Astrocyte (in vitro differentiated cells and primary cell): ENCODE results near the gene CEP250. TPM values are rescaled to one million over a fixed set of nuclear protein-coding genes. Genes with fewer than 3 reads are reported as not detected.
A peak's percentile ranks its signal among the peaks of the same experiment; 100 is the strongest.

ENCODE experiments used
- DNase-seq: peaks from one replicate; pipeline ENCODE4 v3.0.0-alpha.2; 2010; ENCODE audit warnings: low read depth
- FAIRE-seq: peaks from 2 replicates; lab custom pipeline; 2011; peaks lifted over from hg19 to GRCh38; lab: Jason Lieb, UNC
- H2AFZ ChIP-seq: 2 replicates; pipeline ENCODE4 v1.6.0; 2012; ENCODE audit warnings: low read depth, low read length, inconsistent platforms
- H3K27ac ChIP-seq: 2 replicates; pipeline ENCODE4 v1.5.1; 2011; ENCODE audit warnings: low read depth, low read length, inconsistent platforms
- H3K27me3 ChIP-seq: 2 replicates; pipeline ENCODE4 v1.6.0; 2011; ENCODE audit warnings: low read length, inconsistent platforms; ENCODE audit not compliant: insufficient read depth
- H3K36me3 ChIP-seq: 2 replicates; pipeline ENCODE4 v1.5.1; 2011; ENCODE audit warnings: low read length, inconsistent platforms; ENCODE audit not compliant: insufficient read depth
- H3K4me1 ChIP-seq: 2 replicates; pipeline ENCODE4 v1.5.1; 2011; ENCODE audit warnings: low read length, inconsistent platforms; ENCODE audit not compliant: insufficient read depth
- H3K4me2 ChIP-seq: 2 replicates; pipeline ENCODE4 v1.6.0; 2012; ENCODE audit warnings: low read length, inconsistent platforms
- H3K4me3 ChIP-seq: 2 replicates; pipeline ENCODE4 v1.5.1; 2011; ENCODE audit warnings: low read depth, mild to moderate bottlenecking, low read length, inconsistent platforms; ENCODE audit not compliant: insufficient read depth
- H3K79me2 ChIP-seq: 2 replicates; pipeline ENCODE4 v1.6.0; 2012; ENCODE audit warnings: mild to moderate bottlenecking, low read length, inconsistent platforms; ENCODE audit not compliant: insufficient read depth
- H3K9ac ChIP-seq: 2 replicates; pipeline ENCODE4 v1.6.0; 2012; ENCODE audit warnings: mild to moderate bottlenecking, low read length, inconsistent platforms
- H3K9me3 ChIP-seq: 2 replicates; pipeline ENCODE4 v1.5.1; 2012; ENCODE audit warnings: low read depth, mild to moderate bottlenecking, low read length, inconsistent platforms; ENCODE audit not compliant: insufficient read depth
- H4K20me1 ChIP-seq: 2 replicates; pipeline ENCODE4 v1.6.0; 2012; ENCODE audit warnings: low read length, inconsistent platforms; ENCODE audit not compliant: insufficient read depth
- H3K27ac Mint-ChIP-seq: one replicate; pipeline ENCODE4 v1.8.0; 2021; ENCODE audit warnings: mild to moderate bottlenecking, mixed read lengths; ENCODE audit not compliant: unreplicated experiment
- H3K27me3 Mint-ChIP-seq: one replicate; pipeline ENCODE4 v1.8.0; 2021; ENCODE audit warnings: low read depth, mixed read lengths; ENCODE audit not compliant: unreplicated experiment
- H3K36me3 Mint-ChIP-seq: one replicate; pipeline ENCODE4 v1.8.0; 2021; ENCODE audit warnings: low read depth, mixed read lengths; ENCODE audit not compliant: unreplicated experiment
- H3K4me1 Mint-ChIP-seq: one replicate; pipeline ENCODE4 v1.8.0; 2021; ENCODE audit warnings: low read depth, mixed read lengths; ENCODE audit not compliant: unreplicated experiment
- H3K4me3 Mint-ChIP-seq: one replicate; pipeline ENCODE4 v1.8.0; 2021; ENCODE audit warnings: mild to moderate bottlenecking, moderate library complexity, mixed read lengths; ENCODE audit not compliant: unreplicated experiment
- H3K9me3 Mint-ChIP-seq: one replicate; pipeline ENCODE4 v1.8.0; 2021; ENCODE audit warnings: mild to moderate bottlenecking, mixed read lengths; ENCODE audit not compliant: unreplicated experiment
- EZH2 ChIP-seq: IDR thresholded peaks from 2 replicates; pipeline ENCODE4 v1.6.1; 2012; ENCODE audit warnings: mild to moderate bottlenecking, low read length, inconsistent platforms; ENCODE audit not compliant: insufficient read depth
- total RNA-seq: library from RNA; stranded (reverse); gene quantifications from 2 replicates; pipeline ENCODE4 v1.2.1, GENCODE V29; 2021
- TF ChIP-seq, protein P1 (sequence below): IDR thresholded peaks from 2 replicates; pipeline ENCODE4 v1.5.1; 2011; ENCODE audit warnings: low read depth, mild to moderate bottlenecking, inconsistent platforms, low read length, moderate library complexity; ENCODE audit not compliant: insufficient read depth

The CEP250 gene
- total RNA-seq, 1 donor from 2014 or later: 107 TPM

DNA sequence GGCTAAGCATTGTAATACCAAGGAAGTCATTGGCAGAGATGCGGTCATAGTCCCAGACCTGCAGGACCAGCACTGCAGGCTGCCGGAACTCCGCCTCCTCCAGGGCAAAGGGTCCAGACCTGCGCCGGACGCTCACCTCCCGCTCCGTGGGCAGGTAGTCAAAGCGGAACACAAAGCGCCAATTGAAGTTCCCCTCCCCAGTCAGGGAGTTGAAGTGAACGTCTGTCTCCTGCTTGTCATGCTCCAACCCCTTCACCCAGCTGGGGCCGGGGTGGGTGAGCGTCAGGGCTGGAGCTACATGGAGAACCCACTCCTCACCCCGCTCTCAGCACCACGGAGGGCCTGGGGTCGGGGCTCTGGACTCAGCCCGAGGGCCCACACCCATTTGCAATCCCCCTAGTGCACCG lies 104.7 kb downstream of the CEP250 start:
- H3K4me3 ChIP-seq: no peak overlapping the region
- no peak for TF ChIP-seq EZH2
- TF ChIP-seq, protein P1, sequence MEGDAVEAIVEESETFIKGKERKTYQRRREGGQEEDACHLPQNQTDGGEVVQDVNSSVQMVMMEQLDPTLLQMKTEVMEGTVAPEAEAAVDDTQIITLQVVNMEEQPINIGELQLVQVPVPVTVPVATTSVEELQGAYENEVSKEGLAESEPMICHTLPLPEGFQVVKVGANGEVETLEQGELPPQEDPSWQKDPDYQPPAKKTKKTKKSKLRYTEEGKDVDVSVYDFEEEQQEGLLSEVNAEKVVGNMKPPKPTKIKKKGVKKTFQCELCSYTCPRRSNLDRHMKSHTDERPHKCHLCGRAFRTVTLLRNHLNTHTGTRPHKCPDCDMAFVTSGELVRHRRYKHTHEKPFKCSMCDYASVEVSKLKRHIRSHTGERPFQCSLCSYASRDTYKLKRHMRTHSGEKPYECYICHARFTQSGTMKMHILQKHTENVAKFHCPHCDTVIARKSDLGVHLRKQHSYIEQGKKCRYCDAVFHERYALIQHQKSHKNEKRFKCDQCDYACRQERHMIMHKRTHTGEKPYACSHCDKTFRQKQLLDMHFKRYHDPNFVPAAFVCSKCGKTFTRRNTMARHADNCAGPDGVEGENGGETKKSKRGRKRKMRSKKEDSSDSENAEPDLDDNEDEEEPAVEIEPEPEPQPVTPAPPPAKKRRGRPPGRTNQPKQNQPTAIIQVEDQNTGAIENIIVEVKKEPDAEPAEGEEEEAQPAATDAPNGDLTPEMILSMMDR: no peak
- no peaks in the 10 kb centered on the region for H3K27me3 ChIP-seq
- H3K4me3 Mint-ChIP-seq: no peak overlapping the region
- H3K4me2 ChIP-seq: no peak overlapping the region
- H3K9ac ChIP-seq: no peak overlapping the region
- no peaks in the 10 kb centered on the region for H3K9me3 ChIP-seq
- no peaks in the 10 kb centered on the region for H3K27me3 Mint-ChIP-seq
- H3K27ac Mint-ChIP-seq: no peak overlapping the region
- no peak for DNase-seq
- peaks cover 3% of the 10 kb centered on the region for H3K36me3 ChIP-seq
- no peaks in the 10 kb centered on the region for H3K79me2 ChIP-seq
- no peak overlapping the region for H3K27ac ChIP-seq
- H3K4me1 ChIP-seq: peaks cover 5% of the 10 kb centered on the region
- H4K20me1 ChIP-seq: peaks cover 3% of the 10 kb centered on the region
- peaks cover 38% of the 10 kb centered on the region for H3K36me3 Mint-ChIP-seq
- FAIRE-seq: no peak
- H3K4me1 Mint-ChIP-seq: peaks cover 7% of the 10 kb centered on the region
- H2AFZ ChIP-seq: no peak overlapping the region
- H3K9me3 Mint-ChIP-seq: peaks cover 2% of the 10 kb centered on the region

DNA sequence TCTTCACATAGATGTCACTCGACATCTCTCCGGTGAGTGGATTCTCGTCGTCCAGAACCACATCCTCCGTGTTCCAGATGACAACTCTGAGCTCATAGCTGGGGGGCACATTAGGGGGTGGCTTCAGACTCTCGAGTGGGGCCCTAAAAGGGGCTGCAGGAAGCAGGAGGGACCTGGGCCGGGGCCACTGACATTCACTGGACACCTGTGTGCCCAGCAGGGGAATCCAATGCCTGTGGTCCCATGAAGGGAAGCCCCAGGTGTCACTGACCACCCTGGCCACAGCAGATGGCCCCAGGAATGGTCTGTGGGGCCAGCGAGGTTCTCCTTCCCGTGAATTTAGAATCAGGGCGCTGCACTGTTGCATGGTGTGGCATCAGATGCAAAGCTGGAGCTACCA lies 105.1 kb downstream of the CEP250 start:
- Mint-ChIP-seq H3K4me3 (no peak overlapping the region), H3K27ac (no peak overlapping the region), H3K9me3 (peaks cover 2% of the 10 kb centered on the region), H3K4me1 (peaks cover 7% of the 10 kb centered on the region), H3K27me3 (no peaks in the 10 kb centered on the region), H3K36me3 (peaks cover 35% of the 10 kb centered on the region)
- no peak overlapping the region for H3K27ac ChIP-seq
- no peak for DNase-seq
- FAIRE-seq: no peak
- H2AFZ ChIP-seq: no peak overlapping the region
- H3K4me3 ChIP-seq: no peak overlapping the region
- no peaks in the 10 kb centered on the region for H3K79me2 ChIP-seq
- TF ChIP-seq, protein P1: no peak
- no peak for TF ChIP-seq EZH2
- H3K9ac ChIP-seq: no peak overlapping the region
- no peaks in the 10 kb centered on the region for H3K9me3 ChIP-seq
- H4K20me1 ChIP-seq: peaks cover 3% of the 10 kb centered on the region
- H3K36me3 ChIP-seq: no peaks in the 10 kb centered on the region
- H3K4me1 ChIP-seq: peaks cover 5% of the 10 kb centered on the region
- H3K4me2 ChIP-seq: no peak overlapping the region
- no peaks in the 10 kb centered on the region for H3K27me3 ChIP-seq

DNA sequence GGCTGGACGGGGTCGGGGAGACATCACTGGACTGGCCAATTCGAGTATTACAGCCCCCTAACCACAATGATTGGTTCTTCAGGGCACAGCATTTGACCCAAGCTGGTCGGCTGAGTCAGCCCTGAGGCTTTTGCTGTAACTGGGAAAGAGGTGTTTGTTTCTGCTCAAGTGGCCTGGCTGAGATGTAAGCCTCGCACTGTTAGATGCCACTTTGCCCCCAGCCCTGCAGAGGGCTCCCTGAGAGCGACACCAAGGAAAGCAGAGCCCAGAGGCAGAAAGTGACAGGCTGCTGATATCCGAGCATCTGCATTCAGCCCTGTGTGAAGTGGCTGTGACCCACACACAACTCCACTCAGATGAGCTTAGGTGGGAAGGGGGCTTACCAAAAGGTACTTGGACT lies 105.9 kb downstream of the CEP250 start:
- TF ChIP-seq EZH2: no peak
- TF ChIP-seq, protein P1: peak; percentile 13
- no peaks in the 10 kb centered on the region for H3K27me3 Mint-ChIP-seq
- Histone ChIP-seq H3K4me3 (no peak overlapping the region), H3K4me1 (peaks cover 5% of the 10 kb centered on the region), H3K9me3 (no peaks in the 10 kb centered on the region), H3K36me3 (no peaks in the 10 kb centered on the region), H3K9ac (no peak overlapping the region), H3K4me2 (no peak overlapping the region), H4K20me1 (peaks cover 3% of the 10 kb centered on the region), H2AFZ (no peak overlapping the region), H3K27ac (no peak overlapping the region), H3K27me3 (no peaks in the 10 kb centered on the region), H3K79me2 (no peaks in the 10 kb centered on the region)
- H3K4me3 Mint-ChIP-seq: no peak overlapping the region
- H3K27ac Mint-ChIP-seq: no peak overlapping the region
- H3K9me3 Mint-ChIP-seq: peaks cover 4% of the 10 kb centered on the region
- peaks cover 27% of the 10 kb centered on the region for H3K36me3 Mint-ChIP-seq
- H3K4me1 Mint-ChIP-seq: peaks cover 7% of the 10 kb centered on the region
- peak; percentile 38 for DNase-seq
- FAIRE-seq: no peak
